Calu3 (cell line): ENCODE data around the gene MRTFA. TPM values are rescaled to one million over a fixed set of nuclear protein-coding genes. Genes with fewer than 3 reads are reported as not detected.

Experiments used
- BruUV-seq: library from RNA; stranded (reverse); fragments of 400-500 nt; replicated peaks from 2 replicates; lab custom pipeline; 2021; lab: Mats Ljungman, UMichigan
- CTCF ChIA-PET: fragments of 300-600 bp; sonication (Branson Sonifier 250); formaldehyde crosslinking; loops from one replicate; lab custom pipeline; 2022; ENCODE audit warnings: antibody characterized with exemption; lab: Charles Lee
- DNase-seq: peaks from one replicate; pipeline ENCODE4 v3.0.0; 2022
- H3K27ac Mint-ChIP-seq: one replicate; pipeline ENCODE4 v1.8.0; 2022; ENCODE audit warnings: mixed read lengths; ENCODE audit not compliant: unreplicated experiment
- H3K27me3 Mint-ChIP-seq: one replicate; pipeline ENCODE4 v1.8.0; 2022; ENCODE audit warnings: mixed read lengths; ENCODE audit not compliant: unreplicated experiment
- H3K36me3 Mint-ChIP-seq: one replicate; pipeline ENCODE4 v1.8.0; 2022; ENCODE audit warnings: mild to moderate bottlenecking, moderate library complexity, mixed read lengths; ENCODE audit not compliant: insufficient read depth, unreplicated experiment
- H3K4me1 Mint-ChIP-seq: one replicate; pipeline ENCODE4 v1.8.0; 2022; ENCODE audit warnings: mild to moderate bottlenecking, low read depth, mixed read lengths; ENCODE audit not compliant: unreplicated experiment
- H3K4me3 Mint-ChIP-seq: one replicate; pipeline ENCODE4 v1.8.0; 2022; ENCODE audit warnings: mild to moderate bottlenecking, low read depth, moderate library complexity, mixed read lengths; ENCODE audit not compliant: unreplicated experiment
- H3K9me3 Mint-ChIP-seq: one replicate; pipeline ENCODE4 v1.8.0; 2022; ENCODE audit warnings: low read depth, mixed read lengths; ENCODE audit not compliant: unreplicated experiment
- intact Hi-C: fragments of 100-400 bp; cut with micrococcal nuclease; formaldehyde crosslinking; loops from one replicate; pipeline ENCODE4 v1.10.0; 2022; ENCODE audit not compliant: unreplicated experiment
- total RNA-seq: library from RNA; stranded (reverse); gene quantifications from 2 replicates; pipeline ENCODE4 v1.2.3, GENCODE V29; 2022
- TF ChIP-seq, protein P1 (sequence below): fragments of 200-600 bp; IDR thresholded peaks from one replicate; pipeline ENCODE4 v1.8.0; 2022; ENCODE audit warnings: antibody characterized with exemption; ENCODE audit not compliant: unreplicated experiment

Gene MRTFA
- total RNA-seq, 1 experiment from 2014 or later: 54.1 TPM

DNA sequence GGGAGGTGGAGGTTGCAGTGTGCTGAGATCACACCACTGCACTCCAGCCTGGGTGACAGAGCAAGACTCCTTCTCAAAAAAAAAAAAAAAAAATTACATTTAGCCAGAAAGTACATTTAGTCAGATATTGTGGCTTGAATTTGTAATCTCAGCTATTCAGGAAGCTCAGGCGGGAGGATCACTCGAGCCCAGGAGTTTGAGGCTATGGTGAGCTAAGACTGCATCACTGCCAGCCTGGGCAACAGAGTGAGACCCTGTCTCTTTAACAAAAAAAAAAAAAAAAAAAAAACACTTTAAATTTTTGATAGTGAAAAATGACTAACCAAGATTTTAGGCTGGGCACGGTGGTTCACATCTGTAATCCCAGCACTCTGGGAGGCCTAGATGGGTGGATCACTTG lies 27.3 kb downstream of the MRTFA start:
- no TSS peak for BruUV-seq
- Mint-ChIP-seq H3K36me3 (no peaks in the 10 kb centered on the region), H3K27ac (no peak overlapping the region), H3K9me3 (no peaks in the 10 kb centered on the region), H3K27me3 (no peaks in the 10 kb centered on the region), H3K4me3 (no peak overlapping the region), H3K4me1 (peaks cover 48% of the 10 kb centered on the region)
- CTCF ChIA-PET: interaction anchor here (0.6 to 1.0 kb wide), 3 partner anchors 26 to 105 kb away, joined by 3 to 11 read pairs (median 6); no protein-coding TSS in a partner anchor
- no peak for DNase-seq
- TF ChIP-seq, protein P1, sequence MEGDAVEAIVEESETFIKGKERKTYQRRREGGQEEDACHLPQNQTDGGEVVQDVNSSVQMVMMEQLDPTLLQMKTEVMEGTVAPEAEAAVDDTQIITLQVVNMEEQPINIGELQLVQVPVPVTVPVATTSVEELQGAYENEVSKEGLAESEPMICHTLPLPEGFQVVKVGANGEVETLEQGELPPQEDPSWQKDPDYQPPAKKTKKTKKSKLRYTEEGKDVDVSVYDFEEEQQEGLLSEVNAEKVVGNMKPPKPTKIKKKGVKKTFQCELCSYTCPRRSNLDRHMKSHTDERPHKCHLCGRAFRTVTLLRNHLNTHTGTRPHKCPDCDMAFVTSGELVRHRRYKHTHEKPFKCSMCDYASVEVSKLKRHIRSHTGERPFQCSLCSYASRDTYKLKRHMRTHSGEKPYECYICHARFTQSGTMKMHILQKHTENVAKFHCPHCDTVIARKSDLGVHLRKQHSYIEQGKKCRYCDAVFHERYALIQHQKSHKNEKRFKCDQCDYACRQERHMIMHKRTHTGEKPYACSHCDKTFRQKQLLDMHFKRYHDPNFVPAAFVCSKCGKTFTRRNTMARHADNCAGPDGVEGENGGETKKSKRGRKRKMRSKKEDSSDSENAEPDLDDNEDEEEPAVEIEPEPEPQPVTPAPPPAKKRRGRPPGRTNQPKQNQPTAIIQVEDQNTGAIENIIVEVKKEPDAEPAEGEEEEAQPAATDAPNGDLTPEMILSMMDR: no peak
- intact Hi-C loops: loop anchor here (10.0 kb wide), 1 partner anchor 54 kb away; no protein-coding TSS in a partner anchor

DNA sequence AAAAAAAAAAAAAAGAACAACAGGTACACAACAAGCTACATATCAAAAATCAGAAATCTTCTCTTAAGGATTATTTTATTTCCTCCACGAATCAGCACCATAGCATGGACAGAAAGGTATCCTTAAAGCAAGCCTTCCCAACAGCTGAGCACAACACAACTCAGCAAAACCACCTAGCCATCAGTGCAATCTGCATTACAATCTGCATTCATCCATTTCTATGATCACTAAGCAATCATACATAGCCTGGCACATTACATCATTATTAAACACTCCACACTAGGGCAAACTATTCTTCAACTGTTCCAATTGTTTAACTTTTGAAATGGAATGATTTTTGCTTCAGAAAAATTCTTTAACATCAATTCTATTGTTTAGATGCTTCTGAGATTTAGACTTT lies 29.0 kb downstream of the MRTFA start:
- TF ChIP-seq, protein P1: no peak
- no peaks in the 10 kb centered on the region for H3K27me3 Mint-ChIP-seq
- no peak overlapping the region for H3K27ac Mint-ChIP-seq
- H3K9me3 Mint-ChIP-seq: no peaks in the 10 kb centered on the region
- intact Hi-C loops: loop anchor here (10.0 kb wide), 1 partner anchor 53 kb away; no protein-coding TSS in a partner anchor
- no TSS peak for BruUV-seq
- H3K4me3 Mint-ChIP-seq: no peak overlapping the region
- no peaks in the 10 kb centered on the region for H3K36me3 Mint-ChIP-seq
- DNase-seq: no peak
- peaks cover 53% of the 10 kb centered on the region for H3K4me1 Mint-ChIP-seq
- CTCF ChIA-PET: interaction anchor here (0.7 to 0.9 kb wide), 2 partner anchors 12 to 74 kb away, joined by 3 to 5 read pairs; no protein-coding TSS in a partner anchor

- H3K9me3 Mint-ChIP-seq: no peaks in the 10 kb centered on the region
- no peak overlapping the region for H3K27ac Mint-ChIP-seq
- H3K4me1 Mint-ChIP-seq: peaks cover 61% of the 10 kb centered on the region
- intact Hi-C loops: loop anchor here (10.0 kb wide), 1 partner anchor 52 kb away; no protein-coding TSS in a partner anchor
- H3K4me3 Mint-ChIP-seq: no peak overlapping the region
- no peaks in the 10 kb centered on the region for H3K36me3 Mint-ChIP-seq
- no peaks in the 10 kb centered on the region for H3K27me3 Mint-ChIP-seq
- no peak for DNase-seq
- CTCF ChIA-PET: interaction anchor here (0.9 to 1.1 kb wide), 3 partner anchors 9 to 72 kb away, joined by 4 to 5 read pairs (median 5); no protein-coding TSS in a partner anchor
- TF ChIP-seq, protein P1: no peak
- BruUV-seq: no TSS peak
Measured at GRCh38 chr22:40606306-40606705, 30.2 kb downstream of the MRTFA start.

DNA sequence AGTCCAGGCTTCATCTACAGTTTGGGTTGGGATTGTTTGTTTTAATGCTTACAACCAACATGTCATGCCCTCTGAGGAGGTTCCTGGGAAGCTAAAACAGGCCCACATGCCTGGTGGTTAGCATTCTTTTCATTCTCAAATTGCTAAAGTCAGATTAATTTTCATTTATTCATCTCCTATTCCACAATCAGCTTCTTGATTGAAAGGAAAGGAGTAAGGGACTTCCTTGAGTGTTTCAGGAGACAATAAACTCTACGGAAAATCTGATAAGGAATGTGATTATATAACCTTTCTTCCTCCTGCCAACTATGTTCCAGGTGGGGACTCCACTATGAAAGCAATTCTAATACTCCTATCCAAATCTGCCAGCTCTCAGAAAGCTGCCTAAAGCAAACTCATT lies 30.8 kb downstream of the MRTFA start:
- H3K27me3 Mint-ChIP-seq: no peaks in the 10 kb centered on the region
- no peaks in the 10 kb centered on the region for H3K36me3 Mint-ChIP-seq
- no peak overlapping the region for H3K4me3 Mint-ChIP-seq
- no peak for DNase-seq
- H3K4me1 Mint-ChIP-seq: peaks cover 58% of the 10 kb centered on the region
- TF ChIP-seq, protein P1: no peak
- intact Hi-C loops: loop anchor here (10.0 kb wide), 1 partner anchor 51 kb away; no protein-coding TSS in a partner anchor
- CTCF ChIA-PET: interaction anchor here (1.1 kb wide), 2 partner anchors 8 to 10 kb away, joined by 4 to 5 read pairs; no protein-coding TSS in a partner anchor
- no peak overlapping the region for H3K27ac Mint-ChIP-seq
- no TSS peak for BruUV-seq
- H3K9me3 Mint-ChIP-seq: no peaks in the 10 kb centered on the region
